CD1c-positive myeloid dendritic cell (primary cell): ENCODE measurements around the gene FBXO22.
"Not testable (repeated sequence)": the region's sequence is repeated elsewhere in the genome, so short reads cannot be mapped to it uniquely, and the experiment has no call there.

Source experiments
- DNase-seq: peaks from one replicate; pipeline ENCODE4 v3.0.0-alpha.2; 2016; ENCODE audit errors: extremely low spot score

FBXO22 gene

GRCh38 chr15:75981149-75981815 lies 77.6 kb downstream of the FBXO22 start:
- DNase-seq: no peak

GRCh38 chr15:75982468-75982867 lies 78.8 kb downstream of the FBXO22 start:
- DNase-seq: no peak

- not testable (repeated sequence) for DNase-seq
These were observed 81.0 kb downstream of the FBXO22 start for GRCh38 chr15:75984706-75985105.

- no peak for DNase-seq
These were observed 82.3 kb downstream of the FBXO22 start for GRCh38 chr15:75985971-75986370.

- DNase-seq: no peak
These were observed 85.4 kb downstream of the FBXO22 start for GRCh38 chr15:75989045-75989444.

- DNase-seq: no peak
These were observed 86.2 kb downstream of the FBXO22 start for GRCh38 chr15:75989875-75990274.
